NCI-H510A treated with DMSO at 0.1 percent for 48 hours (cell line): Measurements from ENCODE around the gene AK8.

Experiments used
- DNase-seq: peaks from one replicate; lab custom pipeline; 2025; lab: John Stamatoyannopoulos, UW

Gene AK8

GRCh38 chr9:132857616-132858342 is 20.3 kb downstream of the AK8 start:
- DNase-seq: no peak

GRCh38 chr9:132857031-132857430 is 21.1 kb downstream of the AK8 start:
- no peak for DNase-seq

- no peak for DNase-seq
These were observed 22.2 kb downstream of the AK8 start for GRCh38 chr9:132855904-132856303.

GRCh38 chr9:132854832-132855231 is 23.3 kb downstream of the AK8 start:
- no peak for DNase-seq

GRCh38 chr9:132853482-132853881 is 24.6 kb downstream of the AK8 start:
- DNase-seq: no peak

- no peak for DNase-seq
These were observed 28.8 kb downstream of the AK8 start for GRCh38 chr9:132849185-132849706.

GRCh38 chr9:132846918-132847515 is 31.1 kb downstream of the AK8 start:
- DNase-seq: no peak

GRCh38 chr9:132846109-132846917 is 31.8 kb downstream of the AK8 start:
- no peak for DNase-seq

- no peak for DNase-seq
These were observed 35.7 kb downstream of the AK8 start for GRCh38 chr9:132842124-132843044.

- no peak for DNase-seq
These were observed 37.1 kb downstream of the AK8 start for GRCh38 chr9:132840980-132841379.

- no peak for DNase-seq
These were observed 39.8 kb downstream of the AK8 start for GRCh38 chr9:132838291-132838690.

- DNase-seq: no peak
These were observed 40.4 kb downstream of the AK8 start for GRCh38 chr9:132837501-132838286.

GRCh38 chr9:132834343-132834742 is 43.7 kb downstream of the AK8 start:
- no peak for DNase-seq

- no peak for DNase-seq
These were observed 44.4 kb downstream of the AK8 start for GRCh38 chr9:132833550-132834121.

- DNase-seq: no peak
These were observed 45.8 kb downstream of the AK8 start for GRCh38 chr9:132832171-132832881.

GRCh38 chr9:132828201-132828770 is 49.8 kb downstream of the AK8 start:
- DNase-seq: no peak

- DNase-seq: no peak
These were observed 50.7 kb downstream of the AK8 start for GRCh38 chr9:132827366-132827765.

- no peak for DNase-seq
These were observed 51.3 kb downstream of the AK8 start for GRCh38 chr9:132826621-132827365.

GRCh38 chr9:132826131-132826530 is 52.0 kb downstream of the AK8 start:
- no peak for DNase-seq
